GM18519 (cell line): ENCODE data around the gene CCDC85C.

ENCODE experiments used
- ATAC-seq: cut with Tn5 transposase; IDR thresholded peaks from one replicate; pipeline ENCODE4 v1.9.1; 2021; ENCODE audit warnings: mild to moderate bottlenecking, moderate library complexity; ENCODE audit not compliant: unreplicated experiment, low FRiP score

The CCDC85C gene

DNA sequence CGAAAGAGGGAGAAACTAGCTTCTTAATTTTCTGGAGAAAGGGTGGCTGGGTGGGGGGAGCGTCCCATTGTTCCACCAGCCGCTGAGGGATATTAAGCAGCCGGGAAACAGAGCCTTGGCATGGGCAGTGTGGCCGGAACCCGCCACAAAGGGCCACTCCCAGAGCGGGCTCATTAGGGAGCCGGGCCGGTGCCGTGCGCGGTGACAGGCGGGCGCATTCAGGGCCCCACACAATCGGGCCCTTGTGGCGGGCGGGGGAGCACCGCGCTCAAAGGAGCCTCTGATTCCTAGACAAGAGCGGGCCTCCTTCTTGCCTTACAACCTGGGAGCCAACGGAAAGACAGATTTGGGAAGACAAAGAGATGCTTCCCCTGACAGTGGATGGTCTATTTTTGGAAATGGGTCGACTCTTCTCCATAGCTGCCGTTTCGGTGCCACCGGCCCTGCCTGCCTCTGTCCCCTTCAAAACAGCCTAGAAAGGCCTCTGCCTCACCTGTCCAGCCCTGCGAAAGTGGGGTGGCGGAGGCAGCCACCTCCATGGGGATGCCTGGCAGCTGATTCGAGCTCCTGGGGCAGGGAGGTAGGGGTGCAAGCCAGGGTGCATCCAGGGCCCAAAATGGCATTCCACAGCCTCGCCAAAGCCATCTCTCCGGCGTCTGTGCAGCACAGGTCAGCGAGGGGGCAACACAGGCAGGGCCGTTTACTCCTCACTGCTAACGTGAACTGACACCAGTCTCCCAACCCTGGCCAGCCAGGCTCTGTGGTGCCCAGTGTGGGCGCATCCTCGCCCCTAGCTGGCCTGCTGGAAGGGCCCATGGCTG, 10.9 kb downstream of the CCDC85C start:
- no peak for ATAC-seq

DNA sequence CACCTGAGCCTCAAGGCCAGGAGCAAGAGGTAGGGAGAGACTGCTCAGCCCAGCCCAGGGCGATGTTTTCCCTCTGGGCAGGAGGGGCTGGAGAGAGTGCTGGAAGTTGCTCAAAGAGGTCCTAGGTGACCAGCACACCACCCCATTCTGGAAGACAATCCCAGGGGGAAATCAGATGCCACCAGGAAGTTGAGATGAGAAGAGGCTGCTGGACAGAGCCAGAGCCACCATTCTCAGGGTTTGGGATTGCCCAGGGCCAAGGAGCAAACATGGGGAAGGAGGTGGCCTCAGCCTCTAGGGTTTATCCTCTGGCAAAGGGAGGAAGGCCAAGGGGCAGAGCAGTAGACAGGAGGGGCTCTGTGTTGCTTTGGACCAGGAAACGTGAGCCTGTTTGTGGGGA, 11.6 kb downstream of the CCDC85C start:
- no peak for ATAC-seq

DNA sequence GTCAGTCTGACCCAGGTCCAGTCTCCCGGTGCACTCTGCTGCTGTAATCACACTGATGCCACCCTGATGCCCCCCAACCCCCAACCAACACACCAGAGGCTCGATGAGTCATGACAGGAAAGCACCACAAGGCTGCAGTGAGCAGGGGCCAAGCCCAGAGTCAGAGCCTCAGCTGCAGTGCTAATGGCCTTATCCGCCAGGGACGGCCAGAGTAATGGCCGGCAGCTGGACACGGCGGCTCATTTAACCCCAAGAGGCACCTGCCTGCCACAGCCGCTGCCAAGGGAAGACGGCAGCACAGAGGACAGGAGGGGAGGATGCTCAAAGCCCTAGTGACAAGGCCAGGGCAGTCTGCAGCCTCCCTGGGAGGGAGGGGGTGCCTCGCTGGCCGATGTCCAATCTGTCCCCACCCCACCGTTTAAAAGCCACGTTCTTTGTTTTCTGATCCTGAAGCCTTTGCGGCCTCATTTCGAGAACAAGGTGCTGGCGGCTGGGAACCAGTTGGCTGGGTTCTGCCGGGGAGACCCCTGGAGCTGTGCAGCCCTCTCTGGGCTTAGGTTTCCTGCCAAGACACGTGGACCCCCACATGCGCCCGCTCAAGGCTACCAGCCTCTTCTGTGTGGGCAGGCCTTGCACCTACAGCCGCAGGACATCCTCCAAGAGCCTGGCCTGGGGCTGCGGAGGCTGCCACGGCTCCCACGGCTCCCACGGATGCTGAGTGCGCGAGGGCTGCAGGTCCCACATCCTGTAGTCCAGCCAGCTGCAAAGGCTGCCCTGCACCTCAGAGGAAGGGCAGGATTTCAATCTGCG, 13.1 kb downstream of the CCDC85C start:
- ATAC-seq = no peak

DNA sequence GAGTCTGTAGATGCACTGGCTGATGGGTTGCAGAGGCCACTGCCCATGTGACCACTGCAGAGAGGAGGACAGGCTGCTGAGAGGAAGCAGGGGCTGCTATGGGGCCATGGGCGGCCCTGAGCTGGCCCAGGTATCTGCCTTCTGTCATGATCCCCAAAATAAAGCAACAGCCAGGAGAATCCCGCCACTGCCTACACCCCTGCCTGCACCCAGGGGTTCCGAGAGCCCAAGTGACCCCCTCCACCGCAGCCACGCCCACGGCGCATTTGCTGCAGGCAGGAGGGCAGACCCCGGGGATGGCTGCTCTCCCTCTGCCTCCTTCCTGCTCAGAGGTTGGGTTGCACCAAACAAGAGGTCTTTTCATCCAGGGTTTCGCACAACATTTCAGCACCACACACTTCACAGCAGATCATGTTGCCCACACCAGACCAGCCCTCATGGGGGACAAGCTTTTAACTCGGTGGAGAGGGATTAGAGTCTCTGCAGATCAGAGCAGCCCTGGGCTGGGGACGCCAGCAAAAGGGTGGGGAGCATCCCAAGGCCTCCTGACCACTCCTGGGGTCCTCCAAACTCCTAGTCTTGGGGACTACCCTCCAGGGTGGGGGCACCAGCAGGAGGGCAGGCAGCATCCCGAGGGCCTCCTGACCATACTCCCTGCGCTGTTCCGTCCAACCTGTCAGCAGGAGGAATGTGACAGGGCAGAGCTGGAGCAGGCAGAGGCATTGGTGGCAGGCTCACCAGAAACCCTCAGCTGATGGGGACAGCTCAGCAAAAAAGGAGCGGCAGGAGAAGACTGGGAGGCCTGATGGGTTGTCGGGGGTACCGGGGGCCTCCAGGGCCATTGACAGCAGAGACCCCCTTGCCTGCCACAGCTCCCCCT, 14.1 kb downstream of the CCDC85C start:
- no peak for ATAC-seq

DNA sequence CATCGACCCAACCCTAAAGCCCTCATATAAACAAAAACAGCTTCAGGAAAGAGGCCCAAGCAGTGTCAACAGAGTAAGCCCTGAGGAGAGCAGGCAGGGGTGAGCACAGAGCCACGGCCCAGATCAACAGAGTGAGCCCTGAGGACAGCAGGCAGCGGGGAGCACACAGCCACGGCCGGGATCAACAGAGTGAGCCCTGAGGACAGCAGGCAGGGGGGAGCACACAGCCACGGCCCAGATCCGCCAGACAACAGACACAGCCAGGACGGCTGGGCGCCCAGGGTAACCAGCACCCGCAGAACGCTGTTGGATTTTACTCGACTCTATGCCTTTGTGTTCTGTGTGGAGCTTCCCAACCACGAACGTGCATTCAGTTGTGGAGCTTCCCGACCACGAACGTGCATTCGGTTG, 15.0 kb downstream of the CCDC85C start:
- no peak for ATAC-seq

DNA sequence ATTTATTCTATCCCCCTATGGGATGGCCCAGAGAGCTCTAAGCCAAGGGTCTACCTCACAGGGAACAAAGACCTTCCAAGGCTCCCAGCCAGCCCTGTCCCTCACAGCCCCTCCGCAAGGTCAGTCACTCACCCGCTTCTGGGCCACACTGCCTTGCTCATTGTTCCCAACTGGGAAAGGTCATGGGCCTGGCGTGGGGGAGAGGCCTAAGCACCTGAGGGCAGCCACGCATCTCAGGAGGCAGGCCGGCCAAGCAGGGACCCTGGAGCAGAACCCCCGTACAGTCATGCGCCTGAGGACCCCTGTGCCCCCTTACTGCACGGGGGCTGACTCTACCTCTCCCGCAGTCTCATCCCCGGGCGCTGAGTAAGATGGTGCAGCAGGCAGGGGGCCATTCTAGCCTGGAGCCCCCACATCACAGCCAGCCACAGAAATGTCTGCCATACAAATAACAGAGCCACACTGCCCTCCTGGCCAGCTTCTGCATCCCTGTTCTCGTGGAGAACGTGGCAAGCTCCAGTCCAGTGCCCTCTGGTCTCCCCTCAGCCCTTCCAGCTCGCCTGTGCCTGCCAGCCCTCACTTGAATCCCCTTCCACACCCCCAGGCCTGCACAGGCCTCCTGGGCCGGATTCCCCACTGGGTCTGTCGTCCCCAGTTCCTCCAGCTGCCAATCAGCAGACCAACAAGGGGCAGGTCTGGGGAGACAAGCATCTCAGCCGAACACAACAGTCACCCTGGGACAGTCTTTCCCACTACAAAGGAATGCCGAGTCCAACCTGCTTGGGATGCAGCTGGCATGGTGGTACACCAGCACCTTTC, 16.3 kb downstream of the CCDC85C start:
- ATAC-seq = no peak

DNA sequence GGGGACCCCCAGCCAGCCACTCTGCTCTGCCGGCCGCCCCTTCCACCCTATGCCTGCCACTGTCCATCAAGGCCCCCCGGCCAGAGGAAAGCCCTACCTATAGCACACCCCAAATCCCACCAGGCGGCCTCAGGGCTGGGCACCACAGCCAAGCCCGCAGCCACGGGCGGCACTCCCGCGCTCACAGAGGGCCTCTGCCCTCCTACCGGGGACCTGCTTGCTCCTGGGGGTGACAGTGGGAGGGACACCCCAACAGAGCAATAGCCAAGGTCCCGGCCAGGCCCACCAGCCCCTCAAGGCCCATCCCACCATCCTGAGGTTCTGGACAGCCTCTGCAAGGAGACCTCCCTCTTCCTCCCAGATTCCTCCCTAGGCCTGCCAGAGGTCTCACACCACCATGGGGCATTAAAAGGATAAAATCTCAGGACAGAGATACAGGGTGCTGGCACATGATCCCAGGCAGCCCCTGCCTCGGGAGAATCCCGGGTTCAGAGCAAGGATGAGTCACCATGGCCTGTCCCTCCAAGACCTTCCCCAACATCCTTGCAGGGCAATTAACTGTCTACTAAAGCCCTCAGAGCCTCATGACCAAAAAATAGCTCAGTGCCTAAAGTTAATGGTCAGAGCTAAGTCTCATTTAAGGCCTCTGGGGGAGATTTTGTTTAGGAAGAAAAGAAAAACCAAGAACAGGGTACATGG, 17.1 kb downstream of the CCDC85C start:
- no peak for ATAC-seq

DNA sequence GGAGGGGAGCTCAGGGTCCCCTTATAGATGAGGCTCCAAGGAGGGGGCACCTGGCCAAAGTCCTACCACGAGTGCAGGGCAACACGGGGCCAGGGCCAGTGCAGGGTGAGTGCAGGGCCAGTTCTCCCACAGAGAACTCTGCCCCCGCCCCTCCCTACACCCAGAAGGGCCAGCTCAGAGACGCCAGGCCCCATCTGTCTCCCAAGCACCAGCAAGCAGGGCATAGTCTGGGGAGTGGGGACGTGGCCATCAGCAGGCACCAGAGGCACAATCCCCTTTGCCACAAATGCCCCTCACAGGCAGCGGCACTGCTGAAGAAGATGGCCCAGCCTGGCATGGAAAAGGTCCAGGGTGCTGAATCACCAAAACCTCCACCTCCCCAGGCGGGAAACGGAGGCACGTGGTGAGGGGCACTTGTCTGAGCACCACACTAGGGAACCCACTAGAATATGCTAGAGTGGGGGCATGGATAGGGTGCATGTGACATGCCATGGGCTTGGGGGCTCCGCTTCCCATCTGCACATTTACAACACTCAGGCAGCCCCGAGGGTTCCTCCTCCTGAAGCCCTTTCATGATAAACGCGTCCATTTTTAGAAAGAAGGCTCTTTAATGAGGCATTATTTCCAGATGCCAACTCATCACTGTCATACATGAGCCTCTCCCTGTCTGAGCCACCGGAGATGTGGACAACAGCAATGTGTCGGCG, 17.8 kb downstream of the CCDC85C start:
- no peak for ATAC-seq

DNA sequence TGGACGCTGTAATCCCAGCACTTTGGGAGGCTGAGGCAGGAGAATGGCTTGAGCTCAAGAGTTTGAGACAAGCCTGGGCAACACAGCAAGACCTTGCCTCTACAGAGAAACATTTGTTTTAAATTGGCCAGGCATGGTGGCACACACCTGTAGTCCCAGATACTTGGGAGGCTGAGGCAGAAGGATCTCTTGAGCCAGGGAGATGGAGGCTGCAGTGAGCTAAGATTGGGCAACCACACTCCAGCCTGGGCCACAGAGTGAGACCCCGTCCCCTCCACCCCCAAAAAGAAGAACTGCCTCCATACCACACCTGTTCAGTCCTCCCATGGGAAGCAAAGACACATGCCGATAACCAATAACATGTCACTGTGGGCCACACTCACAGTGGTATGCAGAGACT, 19.2 kb downstream of the CCDC85C start:
- ATAC-seq = no peak

DNA sequence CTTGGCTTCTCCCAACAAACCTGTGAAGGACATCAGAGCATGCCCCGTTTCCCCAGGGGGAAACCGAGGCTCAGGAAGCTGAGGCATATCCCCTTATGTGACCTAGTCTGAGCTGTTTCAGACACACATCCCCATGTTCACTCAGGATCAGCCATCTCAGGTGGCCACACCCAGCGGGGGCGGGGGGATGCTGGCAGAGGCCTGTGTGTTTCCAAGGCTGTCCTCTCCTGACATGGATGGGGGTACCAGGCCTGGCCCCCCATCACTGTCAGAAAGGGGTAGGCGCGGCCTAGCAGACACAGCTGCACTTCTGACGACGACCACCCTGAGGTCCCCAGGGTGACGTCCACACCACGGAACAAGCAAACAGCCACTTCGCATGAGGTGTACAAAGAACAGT, 22.1 kb downstream of the CCDC85C start:
- ATAC-seq = no peak

DNA sequence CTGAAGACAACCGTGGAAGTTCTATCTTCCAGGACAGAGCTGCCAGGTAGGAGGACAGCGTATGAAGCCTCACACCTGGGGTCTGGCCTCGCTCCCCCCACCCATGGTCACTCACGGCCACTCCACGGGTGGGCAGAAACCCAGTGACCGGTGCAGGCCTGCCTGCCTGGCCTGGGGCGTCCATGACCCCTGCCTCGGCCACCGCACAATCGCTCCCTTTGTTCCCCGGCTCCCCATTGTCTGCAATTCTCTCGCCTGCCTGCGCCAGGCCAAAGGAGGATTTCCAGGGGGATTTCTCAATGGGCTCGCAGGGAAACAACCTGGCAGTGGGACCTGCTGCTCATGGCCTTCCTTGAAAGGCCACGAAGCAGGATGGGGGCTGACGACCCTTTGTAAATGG, 22.6 kb downstream of the CCDC85C start:
- no peak for ATAC-seq

DNA sequence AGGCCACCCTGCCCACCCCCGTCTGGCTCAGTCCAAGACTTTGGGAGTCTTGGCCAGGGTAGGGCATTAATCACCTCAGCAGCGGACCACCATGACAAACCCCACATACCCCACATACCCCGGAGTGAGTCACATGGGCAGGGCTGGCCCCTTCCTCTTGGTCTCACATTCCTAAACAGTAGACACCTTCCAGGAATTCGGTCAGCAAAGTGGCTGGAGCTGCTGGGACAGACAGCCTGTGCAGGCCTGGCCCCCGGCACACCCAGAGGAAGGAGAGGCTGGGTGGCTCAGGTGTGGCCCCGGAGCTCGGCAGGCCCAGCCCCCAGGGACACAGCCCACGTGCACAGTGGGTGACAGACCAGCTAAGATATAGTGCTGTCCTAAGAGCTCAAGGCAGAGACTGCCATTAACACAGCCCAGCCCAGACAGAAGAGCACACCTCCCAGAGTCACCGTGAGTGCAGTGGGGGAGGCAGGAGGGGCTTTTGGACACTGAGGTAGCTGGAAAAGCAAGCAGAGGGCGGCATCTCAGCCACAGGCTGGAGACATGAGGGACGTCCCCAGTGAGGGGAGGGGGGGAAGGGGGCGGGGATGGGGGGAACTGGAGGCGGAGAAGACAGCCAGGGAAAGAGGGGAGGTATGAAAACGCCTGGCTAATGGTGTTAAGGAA, 24.0 kb downstream of the CCDC85C start:
- ATAC-seq = no peak

DNA sequence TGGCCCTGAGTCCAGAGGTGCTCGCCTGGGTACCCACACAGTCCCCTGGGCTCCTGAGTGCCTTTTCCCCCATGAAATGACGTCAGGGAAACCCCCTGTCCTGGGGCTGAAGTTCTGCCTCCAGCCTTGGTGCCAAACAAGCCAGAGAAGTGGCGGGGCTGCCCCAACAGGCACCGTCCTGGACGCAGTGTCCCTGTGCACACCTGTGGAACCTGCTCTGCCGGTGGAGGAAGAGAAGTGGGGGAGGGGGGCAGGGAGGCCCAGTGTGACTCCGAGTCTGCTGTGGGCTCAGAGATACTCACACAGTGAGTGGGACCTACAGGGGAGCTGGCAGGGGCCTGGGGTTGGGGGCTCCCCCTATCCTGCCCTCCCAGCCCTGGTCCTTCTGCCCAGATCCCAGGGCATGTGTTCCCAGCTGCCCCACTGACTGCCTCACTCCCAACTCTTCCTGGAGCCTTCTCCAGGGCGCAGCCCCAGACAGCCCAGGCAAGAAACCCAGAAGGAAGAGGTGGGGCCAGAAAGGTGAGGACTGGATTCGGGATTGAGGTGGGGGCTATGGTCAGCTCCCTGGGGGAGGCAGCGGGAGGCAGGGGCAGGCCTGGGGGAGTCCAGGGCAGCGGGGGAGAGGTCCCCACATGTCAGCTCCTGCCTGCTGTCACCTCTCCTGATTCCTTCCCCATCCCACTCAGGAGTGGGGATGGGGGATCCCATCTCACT, 24.7 kb downstream of the CCDC85C start:
- ATAC-seq = no peak

DNA sequence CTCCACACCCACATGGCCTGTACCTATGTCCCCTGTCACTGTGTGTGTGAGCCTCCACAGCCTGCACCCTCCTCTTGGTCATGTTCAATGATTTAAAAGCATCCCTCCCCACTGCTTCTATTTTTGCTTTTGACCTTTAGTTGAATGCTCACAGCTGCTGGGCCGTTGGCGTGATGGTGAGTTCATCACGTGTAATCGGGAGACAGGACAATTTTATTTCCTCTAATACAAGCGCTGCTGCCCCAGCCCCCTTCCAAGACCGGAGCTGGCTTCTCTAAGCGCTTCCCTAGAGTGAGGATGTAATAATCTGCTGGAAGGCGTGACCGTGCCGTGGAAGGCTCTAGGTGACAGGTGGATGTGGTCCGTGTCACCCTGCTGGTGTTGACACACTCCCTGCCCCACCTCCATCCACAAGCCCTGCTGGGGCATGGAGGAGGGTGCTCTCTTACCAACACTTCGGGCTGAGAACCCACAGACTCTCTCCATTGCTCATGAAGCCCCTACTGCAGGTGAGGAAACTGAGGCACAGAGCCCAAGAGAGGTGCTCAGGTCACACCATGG, 25.4 kb downstream of the CCDC85C start:
- ATAC-seq = no peak

DNA sequence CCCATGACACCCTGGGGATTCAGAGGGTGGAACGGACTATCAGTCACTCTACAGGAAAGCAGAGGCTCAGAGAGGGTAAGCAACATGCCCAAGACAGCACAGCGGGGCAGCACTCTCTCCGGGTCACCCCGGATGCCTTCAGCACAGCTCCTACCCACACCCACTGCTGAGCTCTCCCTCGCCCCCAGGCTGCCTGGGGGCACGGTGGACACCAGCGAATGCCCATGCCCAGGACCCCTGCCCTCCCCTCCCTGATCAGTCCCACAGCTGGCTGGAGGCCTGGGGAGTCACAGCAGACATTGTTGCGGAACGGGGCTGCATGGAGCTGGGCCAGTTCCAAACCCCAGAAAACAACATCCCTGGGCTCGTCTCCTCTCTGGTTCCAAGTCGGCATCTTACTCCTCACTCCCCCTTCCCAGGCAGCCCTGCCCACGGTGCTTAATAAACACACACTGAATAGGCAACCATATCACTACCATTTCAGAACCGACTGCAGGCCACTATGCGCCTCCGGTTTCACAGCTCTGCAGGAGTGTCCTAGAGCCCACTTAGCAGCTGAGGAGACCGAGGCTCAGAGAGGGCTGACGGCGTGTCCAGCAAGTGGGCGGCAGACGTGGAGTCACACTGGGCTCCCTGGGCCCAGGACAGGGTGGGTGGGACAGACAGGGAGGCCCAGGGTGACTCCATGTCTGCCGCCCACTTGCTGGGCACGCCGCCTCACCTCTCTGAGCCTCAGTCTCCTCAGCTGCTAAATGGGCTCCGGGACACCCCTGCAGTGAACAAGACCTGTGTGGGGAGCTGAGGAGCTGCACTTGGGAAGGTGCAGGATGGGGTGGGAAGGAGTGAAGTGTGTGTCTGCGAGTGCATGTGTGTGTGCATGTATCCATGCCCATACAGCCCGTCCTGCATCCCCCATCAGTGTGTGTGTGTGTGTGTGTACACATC, 27.0 kb downstream of the CCDC85C start:
- ATAC-seq = no peak

DNA sequence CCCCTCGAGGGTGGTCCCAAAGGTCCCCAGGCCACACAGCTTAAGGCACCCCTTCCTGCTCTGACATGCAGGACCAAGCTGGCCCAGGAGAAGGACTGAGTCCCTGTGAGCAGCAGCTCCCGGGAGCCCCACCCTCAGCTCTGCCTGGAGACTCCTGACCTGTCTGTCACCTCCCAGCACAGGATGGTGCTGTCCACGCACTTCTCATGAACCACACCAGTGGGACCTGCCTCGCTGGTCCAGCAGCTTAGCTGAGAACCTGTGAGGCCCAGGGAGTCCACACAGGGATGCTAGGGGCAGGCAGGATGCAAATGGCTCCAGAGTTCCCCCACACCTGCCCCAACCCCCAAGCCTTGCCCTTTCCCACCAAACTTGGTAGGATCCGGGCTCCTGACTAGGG, 27.7 kb downstream of the CCDC85C start:
- ATAC-seq = no peak
